ENCODE data around the gene FGL2. TPM values are rescaled to one million over a fixed set of nuclear protein-coding genes. Genes with fewer than 3 reads are reported as not detected.
"Not testable (repeated sequence)": the region's sequence is repeated elsewhere in the genome, so short reads cannot be mapped to it uniquely, and the experiment has no call there.

FGL2 gene
- total RNA-seq, 2 experiments from 2014 or later, result 0.06 to 0.72 TPM

- Histone ChIP-seq H3K27ac (ENCODE audit: low read depth, low read length, poor library complexity, severe bottlenecking) (no peak overlapping the region), H3K9me2 (ENCODE audit: insufficient read depth, low read length) (no peaks in the 10 kb centered on the region), H4K20me1 (ENCODE audit: insufficient read depth, low read length) (no peaks in the 10 kb centered on the region), H3K4me2 (ENCODE audit: low read length) (no peak overlapping the region), H3K79me2 (ENCODE audit: insufficient read depth, low read depth, low read length) (no peaks in the 10 kb centered on the region), H3K36me3 (ENCODE audit: insufficient read depth, low read length) (no peaks in the 10 kb centered on the region), H3K9me3 (ENCODE audit: low read length) (no peaks in the 10 kb centered on the region), H2AFZ (ENCODE audit: low read length) (no peak overlapping the region), H3K4me3 (ENCODE audit: low read depth, low read length, poor library complexity, severe bottlenecking) (no peak overlapping the region), H3K4me1 (ENCODE audit: insufficient read depth, low read length, poor library complexity, severe bottlenecking) (no peaks in the 10 kb centered on the region)
- intact Hi-C loops (cut with micrococcal nuclease; ENCODE audit: unreplicated experiment), result no loop called here
- POLR2A ChIA-PET, result no interaction called here
- no peak for DNase-seq (ENCODE audit: low spot score)
- TF ChIP-seq, protein P1, sequence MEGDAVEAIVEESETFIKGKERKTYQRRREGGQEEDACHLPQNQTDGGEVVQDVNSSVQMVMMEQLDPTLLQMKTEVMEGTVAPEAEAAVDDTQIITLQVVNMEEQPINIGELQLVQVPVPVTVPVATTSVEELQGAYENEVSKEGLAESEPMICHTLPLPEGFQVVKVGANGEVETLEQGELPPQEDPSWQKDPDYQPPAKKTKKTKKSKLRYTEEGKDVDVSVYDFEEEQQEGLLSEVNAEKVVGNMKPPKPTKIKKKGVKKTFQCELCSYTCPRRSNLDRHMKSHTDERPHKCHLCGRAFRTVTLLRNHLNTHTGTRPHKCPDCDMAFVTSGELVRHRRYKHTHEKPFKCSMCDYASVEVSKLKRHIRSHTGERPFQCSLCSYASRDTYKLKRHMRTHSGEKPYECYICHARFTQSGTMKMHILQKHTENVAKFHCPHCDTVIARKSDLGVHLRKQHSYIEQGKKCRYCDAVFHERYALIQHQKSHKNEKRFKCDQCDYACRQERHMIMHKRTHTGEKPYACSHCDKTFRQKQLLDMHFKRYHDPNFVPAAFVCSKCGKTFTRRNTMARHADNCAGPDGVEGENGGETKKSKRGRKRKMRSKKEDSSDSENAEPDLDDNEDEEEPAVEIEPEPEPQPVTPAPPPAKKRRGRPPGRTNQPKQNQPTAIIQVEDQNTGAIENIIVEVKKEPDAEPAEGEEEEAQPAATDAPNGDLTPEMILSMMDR (conservative IDR thresholded peaks at IDR 0.05; ENCODE audit: low read length), result no peak
- TF ChIP-seq EZH2phosphoT487 (IDR thresholded peaks at IDR 0.05; ENCODE audit: borderline replicate concordance, low read depth, low read length), result no peak
- CTCF ChIA-PET (ENCODE audit: unreplicated experiment), result no interaction called here
- BruUV-seq (replicated peaks), result no TSS peak
Observed at GRCh38 chr7:77222065-77222464, 22.4 kb upstream of the FGL2 start.

DNA sequence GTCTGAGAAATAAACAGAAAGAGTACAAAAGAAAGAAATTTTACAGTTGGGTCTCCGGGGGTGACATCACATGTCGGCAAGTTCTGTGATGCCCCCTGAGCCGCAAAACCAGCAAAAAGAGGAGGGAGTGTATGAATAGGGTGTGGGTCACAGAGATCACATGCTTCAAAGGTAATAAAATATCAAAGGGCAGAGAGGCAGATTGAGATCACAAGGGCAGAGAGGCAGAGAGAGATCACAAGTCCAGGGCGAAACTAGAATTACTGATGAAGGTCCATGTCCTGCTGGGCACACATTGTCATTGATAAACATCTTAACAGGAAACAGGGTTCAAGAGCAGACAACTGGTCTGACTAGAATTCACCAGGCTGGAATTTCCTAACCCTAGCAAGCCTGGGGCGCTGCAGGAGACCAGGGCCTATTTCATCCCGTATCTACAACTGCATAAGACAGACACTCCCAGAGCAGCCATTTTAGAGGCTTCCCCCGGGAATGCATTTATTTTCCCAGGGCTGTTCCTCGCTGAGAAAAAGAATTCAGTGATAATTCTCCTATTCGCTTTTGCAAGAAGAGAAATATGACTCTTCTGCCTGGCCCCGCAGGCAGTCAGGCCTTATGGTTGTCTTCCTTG is 20.2 kb upstream of the FGL2 start:
- H3K79me2 ChIP-seq (ENCODE audit: insufficient read depth, low read depth, low read length); H4K20me1 ChIP-seq (ENCODE audit: insufficient read depth, low read length); H3K4me1 ChIP-seq (ENCODE audit: insufficient read depth, low read length, poor library complexity, severe bottlenecking); H2AFZ ChIP-seq (ENCODE audit: low read length); POLR2A ChIA-PET; H3K27ac ChIP-seq (ENCODE audit: low read depth, low read length, poor library complexity, severe bottlenecking); H3K36me3 ChIP-seq (ENCODE audit: insufficient read depth, low read length); H3K4me3 ChIP-seq (ENCODE audit: low read depth, low read length, poor library complexity, severe bottlenecking); intact Hi-C loops (cut with micrococcal nuclease; ENCODE audit: unreplicated experiment); H3K4me2 ChIP-seq (ENCODE audit: low read length); H3K9me3 ChIP-seq (ENCODE audit: low read length); H3K9me2 ChIP-seq (ENCODE audit: insufficient read depth, low read length); CTCF ChIA-PET (ENCODE audit: unreplicated experiment); BruUV-seq (replicated peaks): not testable (repeated sequence)
- peak; percentile 11 for DNase-seq (ENCODE audit: low spot score)

GRCh38 chr7:77217474-77218185 is 18.0 kb upstream of the FGL2 start:
- Histone ChIP-seq H3K36me3 (ENCODE audit: insufficient read depth, low read length) (no peaks in the 10 kb centered on the region), H3K9me3 (ENCODE audit: low read length) (no peaks in the 10 kb centered on the region), H3K4me1 (ENCODE audit: insufficient read depth, low read length, poor library complexity, severe bottlenecking) (no peaks in the 10 kb centered on the region), H4K20me1 (ENCODE audit: insufficient read depth, low read length) (no peaks in the 10 kb centered on the region), H3K4me2 (ENCODE audit: low read length) (no peak overlapping the region), H3K27ac (ENCODE audit: low read depth, low read length, poor library complexity, severe bottlenecking) (no peak overlapping the region), H3K79me2 (ENCODE audit: insufficient read depth, low read depth, low read length) (no peaks in the 10 kb centered on the region), H3K9me2 (ENCODE audit: insufficient read depth, low read length) (no peaks in the 10 kb centered on the region), H3K4me3 (ENCODE audit: low read depth, low read length, poor library complexity, severe bottlenecking) (no peak overlapping the region), H2AFZ (ENCODE audit: low read length) (no peak overlapping the region)
- ChIA-PET POLR2A (interaction anchor here (0.7 to 1.3 kb wide), 2 partner anchors 17 to 579 kb away, joined by 3 to 4 read pairs; no protein-coding TSS in a partner anchor), CTCF (ENCODE audit: unreplicated experiment) (no interaction called here)
- intact Hi-C loops (cut with micrococcal nuclease; ENCODE audit: unreplicated experiment), result no loop called here
- no TSS peak for BruUV-seq (replicated peaks)
- no peak for DNase-seq (ENCODE audit: low spot score)
- TF ChIP-seq, protein P1 (conservative IDR thresholded peaks at IDR 0.05; ENCODE audit: low read length), result no peak
- TF ChIP-seq EZH2phosphoT487 (IDR thresholded peaks at IDR 0.05; ENCODE audit: borderline replicate concordance, low read depth, low read length), result no peak
